HL-60 (cell line): ENCODE data around the gene C5AR2.

Source experiments
- GABPA ChIP-seq: IDR thresholded peaks from 2 replicates; pipeline ENCODE4 v1.6.1; 2012; ENCODE audit warnings: low read depth
- POLR2AphosphoS5 ChIP-seq: IDR thresholded peaks from 2 replicates; pipeline ENCODE4 v1.6.1; 2012; ENCODE audit warnings: low read depth
- SPI1 ChIP-seq: IDR thresholded peaks from 2 replicates; pipeline ENCODE4 v1.6.1; 2012; ENCODE audit warnings: low read depth, mild to moderate bottlenecking, borderline replicate concordance
- TF ChIP-seq, protein P1 (sequence below): IDR thresholded peaks from one replicate; pipeline ENCODE4 v1.5.1; 2011; ENCODE audit warnings: low read length, control low read depth, inconsistent platforms; ENCODE audit not compliant: insufficient read depth
- TF ChIP-seq, protein P2 (sequence below): IDR thresholded peaks from 2 replicates; pipeline ENCODE4 v1.6.1; 2012; ENCODE audit warnings: low read depth; ENCODE audit not compliant: insufficient replicate concordance

DNA sequence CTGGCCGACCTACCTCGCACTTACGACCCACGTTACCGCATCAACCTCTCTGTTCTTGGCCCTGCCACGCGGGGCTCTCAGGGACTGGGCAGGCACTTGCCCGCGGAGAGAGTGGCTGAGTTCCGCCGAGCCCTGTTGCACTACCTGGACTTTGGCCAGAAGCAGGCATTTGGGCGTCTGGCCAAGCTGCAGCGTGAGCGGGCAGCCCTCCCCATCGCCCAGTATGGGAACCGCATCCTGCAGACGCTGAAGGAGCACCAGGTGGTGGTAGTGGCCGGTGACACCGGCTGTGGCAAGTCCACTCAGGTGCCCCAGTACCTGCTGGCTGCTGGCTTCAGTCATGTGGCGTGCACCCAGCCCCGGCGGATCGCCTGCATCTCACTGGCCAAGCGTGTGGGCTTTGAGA is 21.3 kb downstream of the C5AR2 start:
- TF ChIP-seq, protein P1, sequence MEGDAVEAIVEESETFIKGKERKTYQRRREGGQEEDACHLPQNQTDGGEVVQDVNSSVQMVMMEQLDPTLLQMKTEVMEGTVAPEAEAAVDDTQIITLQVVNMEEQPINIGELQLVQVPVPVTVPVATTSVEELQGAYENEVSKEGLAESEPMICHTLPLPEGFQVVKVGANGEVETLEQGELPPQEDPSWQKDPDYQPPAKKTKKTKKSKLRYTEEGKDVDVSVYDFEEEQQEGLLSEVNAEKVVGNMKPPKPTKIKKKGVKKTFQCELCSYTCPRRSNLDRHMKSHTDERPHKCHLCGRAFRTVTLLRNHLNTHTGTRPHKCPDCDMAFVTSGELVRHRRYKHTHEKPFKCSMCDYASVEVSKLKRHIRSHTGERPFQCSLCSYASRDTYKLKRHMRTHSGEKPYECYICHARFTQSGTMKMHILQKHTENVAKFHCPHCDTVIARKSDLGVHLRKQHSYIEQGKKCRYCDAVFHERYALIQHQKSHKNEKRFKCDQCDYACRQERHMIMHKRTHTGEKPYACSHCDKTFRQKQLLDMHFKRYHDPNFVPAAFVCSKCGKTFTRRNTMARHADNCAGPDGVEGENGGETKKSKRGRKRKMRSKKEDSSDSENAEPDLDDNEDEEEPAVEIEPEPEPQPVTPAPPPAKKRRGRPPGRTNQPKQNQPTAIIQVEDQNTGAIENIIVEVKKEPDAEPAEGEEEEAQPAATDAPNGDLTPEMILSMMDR = no peak
- TF ChIP-seq, protein P2, sequence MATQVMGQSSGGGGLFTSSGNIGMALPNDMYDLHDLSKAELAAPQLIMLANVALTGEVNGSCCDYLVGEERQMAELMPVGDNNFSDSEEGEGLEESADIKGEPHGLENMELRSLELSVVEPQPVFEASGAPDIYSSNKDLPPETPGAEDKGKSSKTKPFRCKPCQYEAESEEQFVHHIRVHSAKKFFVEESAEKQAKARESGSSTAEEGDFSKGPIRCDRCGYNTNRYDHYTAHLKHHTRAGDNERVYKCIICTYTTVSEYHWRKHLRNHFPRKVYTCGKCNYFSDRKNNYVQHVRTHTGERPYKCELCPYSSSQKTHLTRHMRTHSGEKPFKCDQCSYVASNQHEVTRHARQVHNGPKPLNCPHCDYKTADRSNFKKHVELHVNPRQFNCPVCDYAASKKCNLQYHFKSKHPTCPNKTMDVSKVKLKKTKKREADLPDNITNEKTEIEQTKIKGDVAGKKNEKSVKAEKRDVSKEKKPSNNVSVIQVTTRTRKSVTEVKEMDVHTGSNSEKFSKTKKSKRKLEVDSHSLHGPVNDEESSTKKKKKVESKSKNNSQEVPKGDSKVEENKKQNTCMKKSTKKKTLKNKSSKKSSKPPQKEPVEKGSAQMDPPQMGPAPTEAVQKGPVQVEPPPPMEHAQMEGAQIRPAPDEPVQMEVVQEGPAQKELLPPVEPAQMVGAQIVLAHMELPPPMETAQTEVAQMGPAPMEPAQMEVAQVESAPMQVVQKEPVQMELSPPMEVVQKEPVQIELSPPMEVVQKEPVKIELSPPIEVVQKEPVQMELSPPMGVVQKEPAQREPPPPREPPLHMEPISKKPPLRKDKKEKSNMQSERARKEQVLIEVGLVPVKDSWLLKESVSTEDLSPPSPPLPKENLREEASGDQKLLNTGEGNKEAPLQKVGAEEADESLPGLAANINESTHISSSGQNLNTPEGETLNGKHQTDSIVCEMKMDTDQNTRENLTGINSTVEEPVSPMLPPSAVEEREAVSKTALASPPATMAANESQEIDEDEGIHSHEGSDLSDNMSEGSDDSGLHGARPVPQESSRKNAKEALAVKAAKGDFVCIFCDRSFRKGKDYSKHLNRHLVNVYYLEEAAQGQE = no peak
- TF ChIP-seq GABPA = no peak
- no peak for TF ChIP-seq POLR2AphosphoS5
- no peak for TF ChIP-seq SPI1
